ENCODE measurements around the gene DPP4.

DNA sequence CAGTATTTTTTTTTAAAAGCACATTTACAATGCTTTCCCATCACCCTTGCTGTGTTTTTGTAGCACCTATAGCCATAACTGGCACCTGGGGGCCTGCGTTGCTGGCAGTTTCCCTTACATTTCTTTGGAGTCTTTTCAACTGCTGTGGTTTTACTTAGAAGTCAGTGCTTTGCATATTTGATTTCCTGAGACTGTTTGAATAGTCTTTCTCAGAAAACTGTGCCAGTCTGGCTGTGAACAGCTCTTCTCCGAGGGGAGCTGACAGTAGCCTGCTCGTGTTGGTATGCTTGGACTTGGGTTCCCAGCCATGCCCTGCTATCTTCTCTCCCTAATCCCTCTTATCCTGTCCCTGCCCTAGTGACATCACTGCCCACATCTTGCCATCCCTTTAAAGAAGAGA is 81.5 kb downstream of the DPP4 start:
- TF ChIP-seq, protein P1, sequence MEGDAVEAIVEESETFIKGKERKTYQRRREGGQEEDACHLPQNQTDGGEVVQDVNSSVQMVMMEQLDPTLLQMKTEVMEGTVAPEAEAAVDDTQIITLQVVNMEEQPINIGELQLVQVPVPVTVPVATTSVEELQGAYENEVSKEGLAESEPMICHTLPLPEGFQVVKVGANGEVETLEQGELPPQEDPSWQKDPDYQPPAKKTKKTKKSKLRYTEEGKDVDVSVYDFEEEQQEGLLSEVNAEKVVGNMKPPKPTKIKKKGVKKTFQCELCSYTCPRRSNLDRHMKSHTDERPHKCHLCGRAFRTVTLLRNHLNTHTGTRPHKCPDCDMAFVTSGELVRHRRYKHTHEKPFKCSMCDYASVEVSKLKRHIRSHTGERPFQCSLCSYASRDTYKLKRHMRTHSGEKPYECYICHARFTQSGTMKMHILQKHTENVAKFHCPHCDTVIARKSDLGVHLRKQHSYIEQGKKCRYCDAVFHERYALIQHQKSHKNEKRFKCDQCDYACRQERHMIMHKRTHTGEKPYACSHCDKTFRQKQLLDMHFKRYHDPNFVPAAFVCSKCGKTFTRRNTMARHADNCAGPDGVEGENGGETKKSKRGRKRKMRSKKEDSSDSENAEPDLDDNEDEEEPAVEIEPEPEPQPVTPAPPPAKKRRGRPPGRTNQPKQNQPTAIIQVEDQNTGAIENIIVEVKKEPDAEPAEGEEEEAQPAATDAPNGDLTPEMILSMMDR (IDR thresholded peaks at IDR 0.05), result no peak
- TF ChIP-seq POLR2A (IDR thresholded peaks at IDR 0.05), result no peak
- TF ChIP-seq POLR2AphosphoS5 (IDR thresholded peaks at IDR 0.05), result no peak
